Fibroblast of pulmonary artery (primary cell): ENCODE results near the gene KCNMB2.

Source experiments
- DNase-seq: peaks from one replicate; pipeline ENCODE4 v3.0.0-alpha.2; 2010; ENCODE audit warnings: low read depth
- H3K4me3 ChIP-seq: replicated peaks from 2 replicates; pipeline ENCODE4 v1.5.1; 2011; ENCODE audit warnings: low read depth, mild to moderate bottlenecking, control low read depth, low read length, moderate library complexity
- CTCF ChIP-seq: IDR thresholded peaks from 2 replicates; pipeline ENCODE4 v1.5.1; 2011; ENCODE audit warnings: mild to moderate bottlenecking, control low read depth, low read length, inconsistent platforms; ENCODE audit errors: missing control alignments

Gene KCNMB2

GRCh38 chr3:178586076-178586475 is 49.8 kb downstream of the KCNMB2 start:
- TF ChIP-seq CTCF, result no peak
- no peak overlapping the region for H3K4me3 ChIP-seq
- no peak for DNase-seq

DNA sequence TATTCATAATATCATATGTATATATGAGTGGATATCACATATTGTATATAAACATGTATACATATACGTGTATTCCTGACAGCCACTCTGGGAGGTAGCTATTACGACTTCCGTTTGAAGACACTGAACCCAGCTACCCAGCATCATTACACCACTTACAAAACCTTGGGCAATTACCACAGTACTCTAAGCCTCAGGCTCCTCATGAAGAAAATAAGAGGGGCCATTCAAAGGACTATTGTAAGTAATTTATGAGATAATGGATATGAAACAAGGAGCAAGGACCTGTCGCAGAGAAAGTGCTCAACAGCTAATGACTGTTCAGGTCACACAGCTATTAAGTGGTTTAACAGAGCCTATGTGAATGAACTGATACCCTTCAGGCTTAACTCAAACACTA is 52.4 kb downstream of the KCNMB2 start:
- TF ChIP-seq CTCF, result no peak
- DNase-seq, result no peak
- no peak overlapping the region for H3K4me3 ChIP-seq

DNA sequence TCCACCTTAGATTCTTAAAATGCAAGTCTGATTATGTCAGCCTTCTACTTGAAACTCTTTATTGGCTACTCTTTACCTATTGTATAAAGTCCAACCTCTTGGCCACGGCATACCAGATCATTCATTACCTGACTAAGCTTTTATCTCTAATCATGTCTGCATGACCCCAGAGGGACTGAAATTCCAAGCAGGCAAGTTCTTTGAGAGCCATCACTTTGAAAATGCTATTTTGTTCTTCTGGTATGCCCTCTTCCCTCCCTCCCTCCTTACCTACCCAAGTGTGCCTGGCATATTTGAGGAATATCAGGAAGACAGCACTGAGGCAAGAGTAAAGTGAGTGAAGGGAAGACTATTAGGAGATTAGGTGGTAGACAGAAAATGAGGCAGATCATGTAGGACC is 57.5 kb downstream of the KCNMB2 start:
- no peak overlapping the region for H3K4me3 ChIP-seq
- no peak for TF ChIP-seq CTCF
- no peak for DNase-seq

- no peak for TF ChIP-seq CTCF
- H3K4me3 ChIP-seq, result no peak overlapping the region
- DNase-seq, result no peak
Measured at GRCh38 chr3:178597371-178597770, 61.1 kb downstream of the KCNMB2 start.

DNA sequence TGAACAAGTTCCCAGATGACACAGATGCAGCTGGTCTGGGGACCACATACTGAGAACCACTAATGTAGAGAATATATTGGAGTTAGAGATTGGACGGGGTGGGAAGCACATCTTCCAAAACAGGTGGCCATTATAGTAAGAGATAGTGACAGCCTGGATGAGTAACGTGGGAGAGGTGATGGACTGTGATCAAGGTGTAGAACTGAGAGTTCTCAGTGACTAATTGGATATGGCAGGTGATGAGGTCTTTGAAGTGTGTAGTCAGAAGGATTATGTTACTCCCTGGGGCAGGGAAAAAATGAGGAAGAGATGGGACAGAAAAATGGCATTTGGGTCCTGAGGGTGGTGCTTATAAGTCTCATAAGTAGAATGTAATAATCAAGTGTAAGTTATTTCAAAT is 66.6 kb downstream of the KCNMB2 start:
- no peak for TF ChIP-seq CTCF
- H3K4me3 ChIP-seq, result no peak overlapping the region
- no peak for DNase-seq

DNA sequence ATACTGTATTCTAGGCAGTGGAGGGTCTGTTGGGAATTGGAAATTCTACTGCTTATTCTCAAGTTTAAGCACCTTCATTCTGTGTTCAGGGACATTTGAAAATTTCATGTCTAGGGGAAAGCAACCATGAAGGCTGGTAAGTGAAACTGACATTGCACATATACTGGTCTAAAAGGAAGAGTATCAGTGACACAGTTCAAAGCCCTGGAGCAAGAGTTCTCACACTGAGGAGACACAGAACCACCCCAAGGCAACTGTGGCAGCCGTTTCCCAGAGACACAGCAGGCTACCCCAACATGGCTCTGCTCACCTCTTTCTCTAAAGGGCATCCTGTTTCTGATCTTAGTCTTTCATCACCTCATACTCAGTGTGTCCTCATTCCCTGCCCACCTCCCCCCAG is 67.5 kb downstream of the KCNMB2 start:
- H3K4me3 ChIP-seq, result no peak overlapping the region
- no peak for TF ChIP-seq CTCF
- no peak for DNase-seq

- DNase-seq, result peak; percentile 9
- TF ChIP-seq CTCF, result no peak
- H3K4me3 ChIP-seq, result no peak overlapping the region
Measured at GRCh38 chr3:178618197-178618596, 82.0 kb downstream of the KCNMB2 start.
